Fibroblast of skin of right quadriceps (primary cell): ENCODE results near the gene AS3MT.
"Not testable (repeated sequence)": the region's sequence is repeated elsewhere in the genome, so short reads cannot be mapped to it uniquely, and the experiment has no call there.

Experiments used
- DNase-seq: peaks from one replicate; pipeline ENCODE4 v3.0.0-alpha.2; 2013

Gene AS3MT

GRCh38 chr10:102923601-102924000 is 54.3 kb downstream of the AS3MT start:
- no peak for DNase-seq

GRCh38 chr10:102926842-102927241 is 57.6 kb downstream of the AS3MT start:
- DNase-seq: no peak

GRCh38 chr10:102927311-102928010 is 58.2 kb downstream of the AS3MT start:
- no peak for DNase-seq

- DNase-seq: not testable (repeated sequence)
These were observed 59.2 kb downstream of the AS3MT start for GRCh38 chr10:102928442-102928841.

GRCh38 chr10:102930720-102931119 is 61.5 kb downstream of the AS3MT start:
- no peak for DNase-seq

GRCh38 chr10:102931643-102932042 is 62.4 kb downstream of the AS3MT start:
- no peak for DNase-seq

GRCh38 chr10:102935505-102935904 is 66.2 kb downstream of the AS3MT start:
- DNase-seq: no peak

- no peak for DNase-seq
These were observed 66.8 kb downstream of the AS3MT start for GRCh38 chr10:102935939-102936605.

- no peak for DNase-seq
These were observed 72.1 kb downstream of the AS3MT start for GRCh38 chr10:102941401-102941800.

- no peak for DNase-seq
These were observed 76.2 kb downstream of the AS3MT start for GRCh38 chr10:102945449-102945848.

- no peak for DNase-seq
These were observed 76.7 kb downstream of the AS3MT start for GRCh38 chr10:102945962-102946361.

GRCh38 chr10:102946992-102947391 is 77.7 kb downstream of the AS3MT start:
- DNase-seq: no peak

- no peak for DNase-seq
These were observed 78.9 kb downstream of the AS3MT start for GRCh38 chr10:102948176-102948575.

- DNase-seq: no peak
These were observed 79.5 kb downstream of the AS3MT start for GRCh38 chr10:102948786-102949185.

- no peak for DNase-seq
These were observed 80.6 kb downstream of the AS3MT start for GRCh38 chr10:102949916-102950315.

- DNase-seq: peak; percentile 3
These were observed 82.0 kb downstream of the AS3MT start for GRCh38 chr10:102951316-102951715.
